GM18517 (cell line): ENCODE data around the gene FAM156B.
A peak's percentile ranks its signal among the peaks of the same experiment; 100 is the strongest.
"Not testable (repeated sequence)": the region's sequence is repeated elsewhere in the genome, so short reads cannot be mapped to it uniquely, and the experiment has no call there.

ENCODE experiments used
- ATAC-seq: cut with Tn5 transposase; IDR thresholded peaks from one replicate; pipeline ENCODE4 v1.9.1; 2021; ENCODE audit warnings: mild to moderate bottlenecking, moderate library complexity; ENCODE audit not compliant: unreplicated experiment

FAM156B gene

DNA sequence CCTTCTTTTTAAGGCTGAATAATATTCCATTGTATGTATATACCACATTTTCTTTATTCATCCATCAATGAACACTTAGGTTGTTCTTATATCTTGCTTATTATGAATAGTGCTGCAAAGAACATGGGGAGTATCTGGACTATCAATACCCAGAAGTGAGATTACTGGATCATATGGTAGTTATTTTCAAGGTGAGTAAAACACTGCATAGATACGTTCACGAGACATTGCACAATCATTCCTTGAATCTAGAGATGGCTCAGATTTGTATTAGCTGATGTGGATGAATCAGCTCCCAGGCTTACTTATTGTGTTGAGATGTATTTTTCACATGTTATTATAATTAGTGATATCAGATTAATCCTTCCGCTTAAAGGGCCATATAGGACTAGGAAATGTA, 17.6 kb downstream of the FAM156B start:
- ATAC-seq = not testable (repeated sequence)

GRCh38 chrX:52923781-52924241, 26.7 kb downstream of the FAM156B start:
- ATAC-seq = peak; percentile 48

DNA sequence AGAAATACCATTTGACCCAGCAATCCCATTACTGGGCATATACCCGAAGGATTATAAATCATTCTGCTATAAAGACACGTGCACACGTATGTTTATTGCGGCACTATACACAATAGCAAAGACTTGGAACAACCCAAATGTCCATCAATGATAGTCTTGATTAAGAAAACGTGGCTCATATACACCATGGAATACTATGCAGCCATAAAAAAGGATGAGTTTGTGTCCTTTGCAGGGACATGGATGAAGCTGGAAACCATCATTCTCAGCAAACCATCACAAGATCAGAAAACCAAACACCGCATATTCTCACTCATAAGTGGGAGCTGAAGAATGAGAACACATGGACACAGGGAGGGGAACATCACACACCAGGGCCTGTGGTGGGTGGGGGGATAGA, 33.1 kb downstream of the FAM156B start:
- ATAC-seq = not testable (repeated sequence)

DNA sequence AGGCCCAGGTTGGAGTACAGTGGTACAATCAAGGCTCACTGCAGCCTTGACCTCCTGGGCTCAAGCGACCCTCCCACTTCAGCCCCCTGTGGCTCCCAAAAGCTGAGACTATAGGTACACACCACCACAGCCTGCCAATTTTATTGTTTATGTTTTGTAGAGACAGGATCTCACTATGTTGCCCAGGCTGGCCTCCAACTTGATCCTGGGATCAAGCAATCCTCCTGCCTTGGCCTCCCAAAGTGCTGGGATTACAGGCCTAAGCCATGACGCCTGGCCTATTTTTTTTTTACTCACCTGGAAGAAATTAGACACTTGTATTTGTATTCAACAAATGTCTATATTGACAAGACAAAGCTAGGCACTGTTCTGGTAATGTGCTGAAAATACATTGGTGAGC, 36.1 kb downstream of the FAM156B start:
- ATAC-seq = no peak

GRCh38 chrX:52933976-52934703, 37.0 kb downstream of the FAM156B start:
- no peak for ATAC-seq

DNA sequence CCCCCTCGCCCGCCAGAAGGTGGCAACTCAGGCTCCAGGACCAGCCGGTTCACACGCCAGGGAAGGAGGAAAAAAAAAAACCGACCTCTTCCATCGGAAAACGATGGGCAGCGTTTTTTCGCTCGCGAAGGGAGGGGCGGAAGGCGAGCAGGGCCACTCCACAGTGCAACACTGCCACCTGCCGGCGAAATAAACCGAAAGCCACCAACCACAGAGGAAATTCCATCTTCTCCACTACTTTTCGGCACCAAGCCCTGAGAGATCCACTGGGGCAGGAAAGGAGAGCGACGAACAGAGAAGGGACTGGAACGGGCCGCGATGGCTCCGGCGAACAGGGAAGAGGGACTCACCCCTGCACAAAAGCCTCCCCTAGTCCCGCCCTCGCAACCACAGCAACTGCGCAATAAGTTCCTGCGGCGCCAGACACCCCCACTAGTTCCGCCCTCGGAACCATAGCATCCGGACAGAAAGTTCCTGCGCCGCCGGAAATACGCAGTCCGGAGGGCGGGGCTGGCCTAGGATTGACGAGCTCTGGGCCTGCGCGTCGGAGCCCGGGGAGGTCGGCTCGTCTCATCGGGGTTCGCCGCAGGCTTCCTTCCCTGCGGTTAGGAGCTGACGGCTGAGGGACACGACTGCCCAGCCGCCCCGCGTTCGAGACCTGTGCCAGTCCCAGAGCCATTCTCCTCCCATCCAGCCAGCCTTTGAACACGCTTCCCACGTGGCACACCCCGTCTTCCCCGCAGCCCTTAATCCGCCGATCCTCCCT, 37.8 kb downstream of the FAM156B start:
- ATAC-seq = peak; percentile 87

DNA sequence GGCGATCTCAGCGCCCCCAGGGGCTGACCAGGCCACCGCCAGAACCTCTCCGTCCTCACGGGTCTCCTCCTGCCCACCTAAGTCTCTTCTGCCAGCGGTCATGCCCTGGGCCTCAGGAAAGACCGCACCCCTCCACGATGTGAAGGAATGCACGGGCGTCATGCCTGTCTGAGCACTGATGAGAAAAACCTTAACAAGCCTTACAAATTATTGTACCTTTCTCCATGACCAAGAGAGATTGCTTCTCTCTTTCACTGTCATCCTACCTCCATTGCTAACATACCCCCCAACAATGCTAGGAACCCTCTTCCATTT, 38.3 kb downstream of the FAM156B start:
- ATAC-seq = not testable (repeated sequence)

DNA sequence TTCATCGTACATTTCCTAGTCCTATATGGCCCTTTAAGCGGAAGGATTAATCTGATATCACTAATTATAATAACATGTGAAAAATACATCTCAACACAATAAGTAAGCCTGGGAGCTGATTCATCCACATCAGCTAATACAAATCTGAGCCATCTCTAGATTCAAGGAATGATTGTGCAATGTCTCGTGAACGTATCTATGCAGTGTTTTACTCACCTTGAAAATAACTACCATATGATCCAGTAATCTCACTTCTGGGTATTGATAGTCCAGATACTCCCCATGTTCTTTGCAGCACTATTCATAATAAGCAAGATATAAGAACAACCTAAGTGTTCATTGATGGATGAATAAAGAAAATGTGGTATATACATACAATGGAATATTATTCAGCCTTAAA, 43.6 kb downstream of the FAM156B start:
- not testable (repeated sequence) for ATAC-seq

- ATAC-seq = not testable (repeated sequence)
These were observed 44.6 kb downstream of the FAM156B start for GRCh38 chrX:52941728-52942127.

DNA sequence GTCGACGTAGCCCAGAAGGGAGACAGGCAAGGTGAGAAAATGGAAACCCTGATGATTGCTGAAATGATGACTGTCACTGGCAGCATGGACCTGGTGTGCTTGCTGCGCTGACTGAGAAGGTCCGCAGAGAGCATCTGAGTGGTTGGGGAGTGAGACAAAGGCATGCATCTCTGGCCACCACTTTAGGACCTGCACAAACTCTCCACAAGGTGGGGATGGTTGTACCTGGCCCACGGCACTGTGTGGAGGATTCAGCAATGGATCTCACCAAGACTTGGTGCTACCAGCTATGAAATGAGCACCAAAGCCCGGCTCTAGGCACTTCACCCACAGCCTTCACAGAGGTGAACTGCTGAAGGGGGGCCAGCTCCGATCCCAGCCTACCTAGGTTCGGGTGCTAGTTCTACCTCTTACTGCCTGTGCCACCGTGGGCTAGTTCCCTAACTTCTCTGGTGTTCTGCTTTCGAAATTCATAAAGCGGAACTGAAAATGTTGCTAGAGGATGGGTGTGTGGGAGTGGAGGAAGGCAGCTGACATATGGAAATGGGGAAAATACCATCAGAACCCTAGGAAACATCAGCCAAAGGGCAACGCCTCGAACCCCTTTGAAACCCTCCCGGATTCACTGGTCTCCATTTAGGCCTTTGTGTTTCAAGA, 48.8 kb downstream of the FAM156B start:
- not testable (repeated sequence) for ATAC-seq

DNA sequence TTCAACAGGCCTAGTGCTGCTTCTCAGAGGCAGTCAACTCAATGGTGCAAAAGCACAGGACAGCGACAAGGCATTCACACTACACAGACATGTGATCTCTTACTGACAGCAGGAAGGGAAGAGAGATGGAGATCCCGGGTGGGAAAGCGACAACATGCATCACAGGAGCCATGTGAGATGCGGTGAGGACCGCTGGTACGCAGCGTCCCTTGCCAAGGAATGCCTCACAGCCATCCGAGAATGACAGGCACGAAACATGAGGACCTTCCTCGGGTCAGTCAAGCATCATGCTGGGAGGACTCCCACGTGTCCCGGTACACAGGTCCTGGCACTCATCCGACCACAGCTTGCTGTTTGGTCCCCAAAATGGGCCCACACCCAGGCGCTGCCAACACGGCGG, 50.4 kb downstream of the FAM156B start:
- not testable (repeated sequence) for ATAC-seq

DNA sequence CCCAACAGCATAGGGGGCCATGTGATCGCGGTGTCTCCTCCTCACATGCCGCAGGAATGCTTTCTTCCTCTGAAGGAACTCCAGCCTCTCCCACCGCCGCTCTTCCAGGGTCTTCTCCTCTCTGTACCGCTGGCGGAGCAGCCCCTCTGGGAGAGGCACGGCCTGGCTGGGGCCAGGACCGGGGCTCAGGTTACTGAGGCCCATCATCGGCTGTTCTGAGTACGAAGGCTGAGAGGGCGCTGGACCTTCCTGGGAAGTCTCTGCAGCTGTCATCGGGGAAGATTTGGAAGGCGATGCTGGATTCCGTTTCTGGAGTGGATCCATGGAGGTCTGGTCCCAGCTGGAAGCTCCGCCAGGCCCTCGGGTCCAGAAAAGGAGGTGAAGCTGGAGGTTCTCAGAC, 51.1 kb downstream of the FAM156B start:
- not testable (repeated sequence) for ATAC-seq

DNA sequence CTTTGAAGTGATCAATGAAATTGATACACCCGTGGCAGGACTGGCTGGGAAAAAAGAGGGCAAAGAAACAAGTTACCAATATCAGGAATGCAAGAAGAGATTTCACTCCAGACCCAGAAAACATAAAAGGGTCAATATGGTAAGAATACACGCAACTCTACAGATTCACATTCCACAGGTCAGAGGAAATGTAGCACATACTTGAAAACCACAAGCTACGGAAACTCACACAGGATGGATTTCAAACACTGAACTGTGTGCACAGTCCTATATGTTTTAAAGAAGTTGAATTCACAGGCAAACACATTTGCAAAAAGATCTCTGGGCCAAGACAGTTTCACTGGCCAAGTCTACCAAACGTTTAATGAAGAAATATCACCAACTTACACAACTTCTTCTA, 52.2 kb downstream of the FAM156B start:
- ATAC-seq = not testable (repeated sequence)

GRCh38 chrX:52949884-52950283, 52.8 kb downstream of the FAM156B start:
- not testable (repeated sequence) for ATAC-seq
